Measurements from ENCODE around the gene IARS2. TPM values are rescaled to one million over a fixed set of nuclear protein-coding genes. Genes with fewer than 3 reads are reported as not detected.

The IARS2 gene
- 68.3 and 79.8 TPM in 2 replicates for total RNA-seq (2014; rRNA removed; shearing (Covaris generic); ENCODE audit: low replicate concordance)

DNA sequence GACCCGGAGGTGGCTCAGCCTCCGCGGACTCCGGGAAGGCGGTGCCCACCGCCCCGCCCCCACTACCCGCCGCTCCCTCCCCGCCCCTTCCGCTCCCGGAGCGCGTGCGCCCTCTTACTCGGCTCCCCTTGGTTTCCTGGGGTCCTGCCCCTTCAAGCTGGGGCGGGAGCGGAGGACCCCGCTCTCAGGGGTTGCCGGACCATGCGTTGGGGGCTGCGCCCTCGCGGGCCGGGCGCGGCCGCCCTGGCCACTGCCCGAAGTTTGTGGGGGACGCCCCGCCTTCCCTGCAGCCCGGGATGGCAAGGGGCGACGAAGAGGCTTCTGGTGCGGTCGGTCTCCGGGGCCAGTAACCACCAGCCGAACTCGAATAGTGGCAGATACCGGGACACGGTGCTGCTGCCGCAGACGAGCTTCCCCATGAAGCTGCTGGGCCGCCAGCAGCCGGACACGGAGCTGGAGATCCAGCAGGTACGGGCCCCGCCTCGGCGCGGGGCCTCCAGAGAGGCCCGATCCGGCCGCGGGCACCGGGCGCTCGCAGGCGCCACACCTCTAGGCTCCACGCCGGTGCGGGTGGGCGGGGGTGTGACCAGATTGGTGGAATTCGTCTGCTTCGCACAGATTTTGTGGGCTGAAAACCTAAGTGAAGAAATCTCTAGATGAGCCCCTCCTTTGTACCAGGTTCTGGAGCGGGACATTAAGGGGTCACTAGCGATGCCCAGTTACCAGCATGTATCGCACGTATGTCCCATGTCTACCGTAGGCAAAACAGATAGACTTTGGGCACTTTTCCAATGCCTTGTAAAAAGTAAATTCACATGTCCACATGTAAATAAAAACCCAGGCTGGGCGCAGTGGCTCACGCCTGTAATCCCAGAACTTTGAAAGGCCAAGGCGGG is at the start of gene IARS2:
IARS2 (plus strand) TSS at position 117 of the 896 bp plus-strand sequence; CDS start at position 202, 85 bp downstream.
- H3K27ac ChIP-seq (ENCODE audit: low read length) = peak within 1 kb of the TSS; percentile 65
- H3K79me2 ChIP-seq (ENCODE audit: low read length) = peaks cover 45% of the 10 kb centered on the region
- no peaks in the 10 kb centered on the region for H3K9me2 ChIP-seq (replicated peaks; ENCODE audit: insufficient read depth, low read length)
- H3K4me1 ChIP-seq (ENCODE audit: low read length) = peaks cover 32% of the 10 kb centered on the region
- H3K9ac ChIP-seq (ENCODE audit: low read length) = peak within 1 kb of the TSS; percentile 99
- H3K9me3 ChIP-seq (ENCODE audit: low read length) = no peaks in the 10 kb centered on the region
- H3K27me3 ChIP-seq (ENCODE audit: low read length) = no peaks in the 10 kb centered on the region
- peak within 1 kb of the TSS; percentile 85 for H3K4me2 ChIP-seq (ENCODE audit: low read depth, low read length, poor library complexity, severe bottlenecking)
- peak within 1 kb of the TSS; percentile 92 for H2AFZ ChIP-seq (ENCODE audit: low read length)
- H3K36me3 ChIP-seq (ENCODE audit: insufficient read depth, low read length) = peaks cover 19% of the 10 kb centered on the region; the same call in 1 of the 2 replicates
- peak; percentile 97 for DNase-seq
- peak within 1 kb of the TSS; percentile 95 for H3K4me3 ChIP-seq (ENCODE audit: low read length)
- no peaks in the 10 kb centered on the region for H4K20me1 ChIP-seq (ENCODE audit: insufficient read depth, low read depth, low read length)

- Histone ChIP-seq H4K20me1 (ENCODE audit: insufficient read depth, low read depth, low read length) (no peaks in the 10 kb centered on the region; the same call in 1 of the 2 replicates), H2AFZ (ENCODE audit: low read length) (no peak overlapping the region), H3K9me3 (ENCODE audit: low read length) (no peaks in the 10 kb centered on the region), H3K4me3 (ENCODE audit: low read length) (peak overlapping the region; percentile 94), H3K4me1 (ENCODE audit: low read length) (peaks cover 29% of the 10 kb centered on the region), H3K36me3 (ENCODE audit: insufficient read depth, low read length) (peaks cover 6% of the 10 kb centered on the region; the same call in 1 of the 2 replicates), H3K9me2 (replicated peaks; ENCODE audit: insufficient read depth, low read length) (no peaks in the 10 kb centered on the region), H3K9ac (ENCODE audit: low read length) (peak overlapping the region; percentile 92), H3K79me2 (ENCODE audit: low read length) (peaks cover 65% of the 10 kb centered on the region), H3K4me2 (ENCODE audit: low read depth, low read length, poor library complexity, severe bottlenecking) (peak overlapping the region; percentile 68), H3K27ac (ENCODE audit: low read length) (peak overlapping the region; percentile 25; the same call in 1 of the 2 replicates), H3K27me3 (ENCODE audit: low read length) (no peaks in the 10 kb centered on the region)
- DNase-seq = no peak
Observed at GRCh38 chr1:220044678-220045355, 49.1 kb upstream of the IARS2 start.

DNA sequence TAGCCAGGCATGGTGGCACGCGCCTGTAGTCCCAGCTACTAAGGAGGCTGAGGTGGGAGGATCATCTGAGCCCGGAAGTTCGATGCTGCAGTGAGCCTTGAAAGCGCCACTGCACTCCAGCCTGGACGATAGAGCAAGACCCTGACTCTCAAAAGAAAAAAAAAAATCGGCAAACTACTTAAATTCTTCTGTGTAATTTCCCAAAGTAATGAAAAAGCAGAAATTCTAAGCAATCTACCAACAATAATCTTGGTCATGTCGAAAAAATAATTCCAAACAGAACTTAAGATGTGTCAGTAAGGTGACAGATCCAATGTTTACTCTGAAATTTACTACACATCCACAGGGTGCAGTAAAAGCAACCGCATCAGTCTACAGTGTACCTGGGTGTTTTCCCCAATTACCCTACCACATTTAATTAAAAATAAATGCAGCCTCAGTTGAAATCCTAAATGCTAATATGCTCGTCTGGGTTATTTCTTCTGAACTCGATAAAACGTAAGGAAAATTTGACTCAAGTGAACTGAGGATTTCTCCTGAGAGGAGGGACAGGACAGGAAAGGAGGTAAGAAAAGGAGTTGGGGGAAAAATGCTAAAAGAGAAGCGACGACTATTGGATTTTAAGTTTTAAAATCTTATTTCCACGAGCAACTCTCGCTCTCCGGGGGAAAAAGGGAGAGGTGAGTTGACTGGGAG is 48.4 kb upstream of the IARS2 start:
- Histone ChIP-seq H3K36me3 (ENCODE audit: insufficient read depth, low read length) (no peaks in the 10 kb centered on the region; the same call in 1 of the 2 replicates), H3K4me1 (ENCODE audit: low read length) (peaks cover 29% of the 10 kb centered on the region), H4K20me1 (ENCODE audit: insufficient read depth, low read depth, low read length) (no peaks in the 10 kb centered on the region; the same call in 1 of the 2 replicates), H3K9me3 (ENCODE audit: low read length) (no peaks in the 10 kb centered on the region), H3K27ac (ENCODE audit: low read length) (peak overlapping the region; percentile 72), H3K27me3 (ENCODE audit: low read length) (no peaks in the 10 kb centered on the region), H3K79me2 (ENCODE audit: low read length) (peaks cover 58% of the 10 kb centered on the region), H3K4me3 (ENCODE audit: low read length) (peak overlapping the region; percentile 94), H3K9me2 (replicated peaks; ENCODE audit: insufficient read depth, low read length) (no peaks in the 10 kb centered on the region), H3K4me2 (ENCODE audit: low read depth, low read length, poor library complexity, severe bottlenecking) (peak overlapping the region; percentile 68), H2AFZ (ENCODE audit: low read length) (no peak overlapping the region), H3K9ac (ENCODE audit: low read length) (peak overlapping the region; percentile 92)
- peak; percentile 65 for DNase-seq

- H4K20me1 ChIP-seq (ENCODE audit: insufficient read depth, low read depth, low read length) = no peaks in the 10 kb centered on the region; the same call in 1 of the 2 replicates
- no peaks in the 10 kb centered on the region; the same call in 1 of the 2 replicates for H3K36me3 ChIP-seq (ENCODE audit: insufficient read depth, low read length)
- H3K9ac ChIP-seq (ENCODE audit: low read length) = peak within 1 kb of the TSS; percentile 92
- peaks cover 29% of the 10 kb centered on the region for H3K4me1 ChIP-seq (ENCODE audit: low read length)
- no peaks in the 10 kb centered on the region for H3K9me2 ChIP-seq (replicated peaks; ENCODE audit: insufficient read depth, low read length)
- H3K4me2 ChIP-seq (ENCODE audit: low read depth, low read length, poor library complexity, severe bottlenecking) = peak within 1 kb of the TSS; percentile 76
- peak within 1 kb of the TSS; percentile 77 for H3K27ac ChIP-seq (ENCODE audit: low read length)
- no peaks in the 10 kb centered on the region for H3K9me3 ChIP-seq (ENCODE audit: low read length)
- H3K4me3 ChIP-seq (ENCODE audit: low read length) = peak within 1 kb of the TSS; percentile 94
- H3K27me3 ChIP-seq (ENCODE audit: low read length) = no peaks in the 10 kb centered on the region
- peak; percentile 99 for DNase-seq
- H2AFZ ChIP-seq (ENCODE audit: low read length) = peak within 1 kb of the TSS; percentile 45; the same call in 1 of the 2 replicates
- peaks cover 50% of the 10 kb centered on the region for H3K79me2 ChIP-seq (ENCODE audit: low read length)
Observed at GRCh38 chr1:220046052-220046930, 47.6 kb upstream of the IARS2 start, which contains the start of gene EPRS1. Gene EPRS1 (minus strand): TSS chr1:220046505. CDS start chr1:220046388, 117 bp downstream.

DNA sequence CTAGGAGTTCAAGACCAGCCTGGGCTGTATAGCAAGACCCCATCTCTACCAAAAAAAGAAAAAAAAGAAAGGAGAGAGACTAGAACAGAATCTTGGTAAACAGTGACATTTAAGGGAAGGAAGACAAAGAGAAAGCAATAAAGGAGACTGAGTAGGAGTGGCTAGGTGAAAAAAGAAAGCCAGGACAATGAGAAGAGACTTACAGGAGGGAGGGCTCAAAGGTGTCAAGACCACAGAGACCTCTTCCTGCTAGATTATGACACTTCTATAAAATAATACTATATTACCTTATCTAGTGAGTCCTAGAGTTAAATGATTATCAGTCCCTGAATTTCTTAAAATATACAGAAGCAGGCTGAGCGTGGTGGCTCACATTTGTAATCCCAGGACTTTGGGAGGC is 37.6 kb upstream of the IARS2 start:
- Histone ChIP-seq H3K9ac (ENCODE audit: low read length) (no peak overlapping the region), H3K4me1 (ENCODE audit: low read length) (no peaks in the 10 kb centered on the region), H3K27me3 (ENCODE audit: low read length) (no peaks in the 10 kb centered on the region), H3K9me3 (ENCODE audit: low read length) (no peaks in the 10 kb centered on the region), H3K36me3 (ENCODE audit: insufficient read depth, low read length) (peaks cover 13% of the 10 kb centered on the region), H3K79me2 (ENCODE audit: low read length) (no peaks in the 10 kb centered on the region), H3K9me2 (replicated peaks; ENCODE audit: insufficient read depth, low read length) (no peaks in the 10 kb centered on the region), H4K20me1 (ENCODE audit: insufficient read depth, low read depth, low read length) (no peaks in the 10 kb centered on the region), H3K4me2 (ENCODE audit: low read depth, low read length, poor library complexity, severe bottlenecking) (no peak overlapping the region), H3K4me3 (ENCODE audit: low read length) (no peak overlapping the region), H3K27ac (ENCODE audit: low read length) (no peak overlapping the region), H2AFZ (ENCODE audit: low read length) (no peak overlapping the region)
- DNase-seq = no peak

DNA sequence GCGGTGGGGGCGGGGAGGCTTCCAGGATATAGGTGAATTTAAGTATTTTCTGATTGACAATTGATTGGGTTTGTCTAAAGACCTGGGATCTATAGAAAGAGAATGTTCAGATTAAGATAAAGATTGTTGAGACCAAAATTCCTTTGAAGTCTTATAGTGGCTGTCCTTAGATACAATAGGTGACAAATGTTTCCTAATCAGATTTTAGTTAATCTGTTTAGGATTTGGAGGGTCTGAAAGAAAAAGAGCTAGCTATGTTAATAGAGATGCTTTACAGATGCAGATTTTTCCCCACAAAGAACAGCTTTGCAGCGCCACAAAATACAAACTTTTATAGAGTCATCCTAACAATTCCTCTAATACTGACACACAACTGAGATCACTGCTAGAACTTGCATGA is 33.1 kb upstream of the IARS2 start:
- H3K27ac ChIP-seq (ENCODE audit: low read length) = no peak overlapping the region
- H3K9ac ChIP-seq (ENCODE audit: low read length) = no peak overlapping the region
- no peaks in the 10 kb centered on the region for H3K27me3 ChIP-seq (ENCODE audit: low read length)
- H3K36me3 ChIP-seq (ENCODE audit: insufficient read depth, low read length) = peaks cover 42% of the 10 kb centered on the region
- no peak overlapping the region for H2AFZ ChIP-seq (ENCODE audit: low read length)
- H3K9me2 ChIP-seq (replicated peaks; ENCODE audit: insufficient read depth, low read length) = no peaks in the 10 kb centered on the region
- H3K4me3 ChIP-seq (ENCODE audit: low read length) = no peak overlapping the region
- H4K20me1 ChIP-seq (ENCODE audit: insufficient read depth, low read depth, low read length) = no peaks in the 10 kb centered on the region
- H3K4me1 ChIP-seq (ENCODE audit: low read length) = no peaks in the 10 kb centered on the region
- no peaks in the 10 kb centered on the region for H3K9me3 ChIP-seq (ENCODE audit: low read length)
- no peak overlapping the region for H3K4me2 ChIP-seq (ENCODE audit: low read depth, low read length, poor library complexity, severe bottlenecking)
- no peak for DNase-seq
- 0 out of 2 replicates have a peak, but pooled peaks cover 10% of the 10 kb centered on the region for H3K79me2 ChIP-seq (ENCODE audit: low read length)

DNA sequence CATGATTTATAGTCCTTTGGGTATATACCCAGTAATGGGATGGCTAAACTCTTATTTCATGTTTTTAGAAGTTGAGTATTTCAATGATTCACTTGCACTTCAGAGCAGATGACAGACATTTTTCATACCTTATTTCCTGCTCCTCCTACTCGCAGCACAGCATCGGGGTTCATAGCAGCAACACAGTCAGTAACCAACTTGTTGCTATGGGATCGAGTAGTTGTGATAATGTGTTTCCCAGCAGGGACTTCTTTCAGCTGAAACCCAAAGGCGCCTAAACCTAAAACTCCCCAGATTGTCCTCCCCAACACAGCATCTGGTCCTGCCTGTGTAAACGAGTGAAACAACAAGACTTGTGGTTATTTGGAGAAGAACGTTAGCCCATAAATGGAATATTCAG is 31.3 kb upstream of the IARS2 start:
- Histone ChIP-seq H3K9me2 (replicated peaks; ENCODE audit: insufficient read depth, low read length) (no peaks in the 10 kb centered on the region), H3K9me3 (ENCODE audit: low read length) (no peaks in the 10 kb centered on the region), H3K4me3 (ENCODE audit: low read length) (no peak overlapping the region), H3K4me2 (ENCODE audit: low read depth, low read length, poor library complexity, severe bottlenecking) (no peak overlapping the region), H3K27me3 (ENCODE audit: low read length) (no peaks in the 10 kb centered on the region), H3K36me3 (ENCODE audit: insufficient read depth, low read length) (peaks cover 52% of the 10 kb centered on the region), H4K20me1 (ENCODE audit: insufficient read depth, low read depth, low read length) (no peaks in the 10 kb centered on the region), H3K27ac (ENCODE audit: low read length) (no peak overlapping the region), H3K9ac (ENCODE audit: low read length) (no peak overlapping the region), H3K79me2 (ENCODE audit: low read length) (peaks cover 10% of the 10 kb centered on the region; the same call in 1 of the 2 replicates), H3K4me1 (ENCODE audit: low read length) (no peaks in the 10 kb centered on the region), H2AFZ (ENCODE audit: low read length) (no peak overlapping the region)
- no peak for DNase-seq
